Midbrain (tissue), 1 donor: ENCODE results near the gene BNC1.
"Not testable (repeated sequence)": the region's sequence is repeated elsewhere in the genome, so short reads cannot be mapped to it uniquely, and the experiment has no call there.

ENCODE experiments used
- DNase-seq: peaks from one replicate; lab custom pipeline; 2025; lab: John Stamatoyannopoulos, UW

Gene BNC1

GRCh38 chr15:83299462-83299861, 15.0 kb upstream of the BNC1 start:
- DNase-seq = no peak

GRCh38 chr15:83295417-83295816, 11.0 kb upstream of the BNC1 start:
- DNase-seq = no peak

DNA sequence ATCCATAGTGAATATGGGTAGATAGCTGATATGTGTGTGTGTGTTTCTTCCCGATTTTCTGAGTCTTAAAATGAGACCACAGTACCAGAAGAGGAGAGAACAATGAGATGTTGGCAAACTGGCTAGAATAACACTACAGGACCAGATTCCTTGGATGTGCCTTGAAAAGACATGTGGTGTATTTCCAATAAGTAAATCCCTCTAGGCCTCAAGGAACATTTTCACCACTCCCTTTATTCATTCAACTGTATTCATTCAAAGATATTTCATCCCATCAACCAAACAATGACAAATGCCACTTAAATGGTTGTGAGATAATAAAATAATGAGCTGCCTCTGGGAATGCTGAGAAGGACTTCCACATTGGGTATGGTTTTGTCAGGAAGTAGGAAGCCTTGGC, 8.7 kb upstream of the BNC1 start:
- DNase-seq = no peak

GRCh38 chr15:83292317-83292716, 7.9 kb upstream of the BNC1 start:
- no peak for DNase-seq

GRCh38 chr15:83290236-83290635, 5.8 kb upstream of the BNC1 start:
- no peak for DNase-seq

- no peak for DNase-seq
Observed at GRCh38 chr15:83289160-83289559, 4.7 kb upstream of the BNC1 start.

- DNase-seq = no peak
Observed at GRCh38 chr15:83288381-83288801, 3.9 kb upstream of the BNC1 start.

- no peak for DNase-seq
Observed at GRCh38 chr15:83287541-83288027, 3.1 kb upstream of the BNC1 start.

DNA sequence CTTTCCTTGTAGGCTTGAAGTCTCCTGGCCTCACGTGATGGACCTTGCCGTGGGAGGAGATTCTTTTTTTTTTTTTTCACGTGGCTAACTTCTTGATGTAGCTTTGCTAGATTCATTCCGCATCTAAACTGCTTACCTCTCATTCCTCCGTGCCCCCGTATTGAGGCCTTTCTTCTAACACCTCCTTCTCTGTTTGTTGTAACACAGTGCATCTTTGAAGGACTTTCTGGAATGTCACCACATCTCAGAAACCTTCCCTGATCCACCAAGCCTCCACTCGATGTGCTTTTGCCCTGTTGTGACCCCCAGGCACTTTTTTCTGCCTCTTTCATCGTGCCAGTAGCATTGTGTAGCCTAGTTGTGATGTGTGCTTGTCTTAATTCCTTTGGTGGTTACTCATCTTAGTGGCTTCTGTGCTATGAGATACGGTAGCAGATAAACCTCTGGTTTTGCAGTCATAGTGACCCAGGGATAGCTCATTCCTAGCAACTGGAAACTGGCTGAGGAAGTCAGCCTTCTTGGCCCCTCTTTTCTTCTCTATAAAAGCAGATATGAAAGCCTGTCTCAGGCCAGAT, 1.6 kb upstream of the BNC1 start:
- DNase-seq = no peak

DNA sequence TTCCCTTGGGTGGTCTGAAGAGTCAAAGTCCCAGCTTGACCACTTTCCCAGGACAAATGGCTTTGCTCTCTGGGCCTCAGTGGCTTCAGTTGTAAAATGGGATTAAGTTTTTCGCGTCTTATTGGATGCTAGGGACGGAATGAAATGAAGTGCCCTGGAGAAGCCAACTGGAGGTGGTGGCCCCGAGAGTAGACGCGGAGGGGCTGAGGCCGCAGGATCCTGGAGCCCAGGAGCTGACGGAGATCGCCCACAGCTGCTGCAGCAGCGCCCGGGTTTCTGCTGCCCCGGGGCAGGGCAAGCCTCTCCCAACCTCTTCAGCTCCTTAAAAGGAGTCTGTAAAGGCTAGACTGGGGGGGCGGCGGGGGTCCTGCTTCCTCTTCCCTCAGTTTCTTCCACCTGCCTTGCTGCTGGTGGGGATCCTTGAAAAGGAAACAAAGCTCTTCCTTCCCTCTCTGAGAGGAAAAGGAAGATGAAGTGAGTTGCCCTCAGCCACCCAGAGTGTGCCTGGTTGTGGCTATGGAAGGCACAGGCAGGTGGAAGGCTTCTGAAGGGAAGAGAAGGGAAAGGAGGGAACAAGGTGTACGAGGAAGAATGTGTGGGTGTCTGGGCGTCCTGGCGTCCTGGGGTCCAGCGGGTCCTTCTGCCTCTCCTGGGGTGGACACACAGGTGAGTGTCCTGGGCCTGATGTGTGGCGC, 967 bp upstream of the BNC1 start:
- DNase-seq = no peak

DNA sequence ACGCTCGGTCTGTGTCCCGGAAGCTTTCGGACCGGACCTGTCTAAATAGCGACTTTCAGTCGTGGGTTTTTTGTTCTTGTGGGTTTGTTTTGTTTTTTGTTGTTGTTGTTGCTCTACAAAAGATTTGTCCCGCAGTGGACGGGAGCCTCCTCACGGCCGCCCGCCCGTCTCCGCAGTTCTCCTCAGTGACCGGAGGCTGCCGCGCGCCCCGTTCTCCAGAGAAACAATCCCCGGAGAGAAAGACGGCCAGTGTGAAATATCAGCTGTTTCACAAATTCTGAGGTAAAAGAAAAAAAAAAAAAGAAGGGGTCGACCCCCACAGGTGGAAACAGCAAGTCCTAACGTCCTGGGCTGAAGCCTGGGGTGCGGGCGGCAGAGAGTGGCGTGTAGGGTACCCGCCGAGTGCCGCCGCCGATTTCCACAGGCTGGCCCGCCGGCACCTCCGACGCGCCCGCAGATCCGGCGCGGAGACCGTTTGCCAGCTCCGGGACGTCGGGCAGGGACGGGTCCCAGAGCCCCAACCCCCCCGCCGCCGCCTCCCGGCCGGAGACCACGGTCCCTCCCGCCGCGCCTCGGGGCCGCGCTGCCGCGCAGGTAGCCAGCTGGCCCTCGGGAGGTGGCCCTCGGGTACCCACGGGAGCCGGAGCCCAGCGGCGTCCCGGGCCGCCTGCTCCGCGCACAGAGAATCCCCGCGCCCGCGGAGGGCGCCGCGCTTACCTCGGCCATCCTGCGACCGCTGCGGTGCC, 478 bp downstream of the BNC1 start:
- no peak for DNase-seq

- no peak for DNase-seq
Observed at GRCh38 chr15:83283138-83283812, 1.2 kb downstream of the BNC1 start.

DNA sequence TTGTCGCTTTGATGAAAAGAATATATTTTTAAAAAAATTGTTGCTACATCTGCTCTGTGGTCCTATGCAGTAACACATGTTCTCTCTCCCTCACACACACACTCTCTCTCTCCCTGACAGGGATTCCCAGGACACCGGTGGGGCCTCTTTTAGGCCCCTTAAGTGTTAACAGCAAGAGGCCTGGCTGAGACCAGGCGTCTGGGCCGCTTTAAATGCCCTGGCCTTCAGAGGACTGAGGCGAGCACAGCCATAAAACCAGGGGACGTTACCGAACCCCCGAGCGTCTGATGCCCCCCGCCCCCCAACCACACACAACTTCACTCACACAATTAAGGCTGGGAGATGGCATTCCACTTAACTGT, 1.7 kb downstream of the BNC1 start:
- no peak for DNase-seq

DNA sequence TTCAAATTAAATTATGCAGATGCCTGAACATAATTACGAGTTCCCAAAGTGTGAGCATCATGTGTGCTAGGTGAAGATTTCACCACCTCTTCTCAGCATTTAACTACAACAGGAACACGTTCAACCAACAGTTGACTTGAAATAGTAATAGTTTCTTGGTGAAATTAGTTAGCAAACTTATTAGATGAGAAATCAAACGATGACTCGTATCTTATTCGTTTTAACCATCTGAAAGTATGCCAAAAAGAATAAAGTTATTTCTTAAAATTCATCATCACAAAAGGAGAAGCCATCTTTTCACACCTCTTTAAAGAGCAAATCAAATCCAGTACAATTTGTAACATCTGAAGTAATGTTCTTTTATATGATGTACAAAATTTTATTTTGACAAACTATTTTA, 2.3 kb downstream of the BNC1 start:
- no peak for DNase-seq

- DNase-seq = no peak
Observed at GRCh38 chr15:83278191-83278590, 6.3 kb downstream of the BNC1 start.

DNA sequence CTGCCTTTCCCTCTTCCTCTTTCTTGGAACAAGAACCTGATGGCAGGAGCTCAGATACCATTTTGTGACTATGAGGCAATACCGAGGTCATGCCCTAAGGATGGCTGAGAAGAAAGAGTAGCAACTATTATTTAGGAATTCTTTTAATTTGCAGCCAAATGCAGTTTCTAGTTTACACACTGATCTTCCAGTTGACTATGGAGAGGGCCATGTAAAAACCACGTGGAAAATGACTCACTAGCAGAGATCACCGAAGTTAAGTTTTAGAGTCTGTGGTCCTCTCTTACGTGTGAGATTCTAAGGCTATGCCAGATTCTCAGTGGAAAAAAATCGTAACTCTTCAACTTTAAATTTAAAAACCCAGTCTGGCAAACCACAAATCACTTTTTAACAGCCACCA, 7.8 kb downstream of the BNC1 start:
- no peak for DNase-seq

GRCh38 chr15:83275412-83275811, 9.1 kb downstream of the BNC1 start:
- no peak for DNase-seq

DNA sequence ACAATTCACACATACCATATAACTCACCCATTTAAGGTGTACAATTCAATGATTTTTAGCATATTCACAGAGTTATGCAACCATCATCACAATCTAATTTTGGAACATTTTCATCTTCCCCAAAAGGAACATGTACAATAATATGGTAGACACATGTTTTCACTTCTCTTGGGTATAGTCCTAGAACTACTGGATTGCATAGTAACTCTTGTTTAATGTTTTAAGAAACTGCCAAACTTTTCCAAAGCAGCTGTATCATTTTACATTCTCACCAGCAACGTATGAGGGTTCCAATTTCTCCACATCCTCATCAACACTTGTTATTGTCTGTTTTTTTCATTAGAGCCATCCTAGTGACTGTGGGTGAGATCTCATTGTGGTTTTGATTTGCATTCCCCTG, 14.3 kb downstream of the BNC1 start:
- no peak for DNase-seq

GRCh38 chr15:83268147-83268546, 16.3 kb downstream of the BNC1 start:
- DNase-seq = no peak

DNA sequence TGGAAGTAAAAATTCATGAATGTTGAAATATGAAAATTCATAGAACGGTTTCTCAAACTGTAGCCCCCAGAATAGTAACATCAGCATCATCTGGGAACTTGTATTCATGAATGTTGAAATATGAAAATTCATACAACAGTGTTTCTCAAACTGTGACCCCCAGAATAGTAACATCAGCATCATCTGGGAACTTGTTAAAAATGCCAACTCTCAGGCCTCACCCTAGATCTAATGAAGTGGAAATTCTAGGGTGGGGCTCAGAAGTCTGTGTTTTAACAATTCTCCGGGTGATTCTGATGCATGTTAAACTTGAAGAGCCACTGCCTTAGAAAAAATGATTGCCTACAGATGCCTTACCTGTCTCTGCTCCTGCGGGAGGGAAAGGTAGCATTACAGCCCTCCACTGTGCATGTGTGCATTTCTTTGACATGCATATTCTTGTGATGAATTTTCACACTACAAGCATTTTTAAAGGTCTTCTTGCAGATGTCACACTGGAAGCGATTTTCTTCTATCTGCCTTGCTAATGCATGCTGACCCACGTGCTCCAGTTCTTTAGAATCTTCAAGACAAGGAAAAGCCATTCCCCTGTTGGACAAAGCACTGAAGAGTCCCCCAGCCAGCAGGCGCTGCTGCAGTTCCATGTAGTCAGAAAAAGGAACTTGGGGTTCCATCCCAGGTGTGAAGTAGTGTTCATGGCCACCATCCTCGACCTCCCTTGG, 21.7 kb downstream of the BNC1 start:
- DNase-seq = no peak

DNA sequence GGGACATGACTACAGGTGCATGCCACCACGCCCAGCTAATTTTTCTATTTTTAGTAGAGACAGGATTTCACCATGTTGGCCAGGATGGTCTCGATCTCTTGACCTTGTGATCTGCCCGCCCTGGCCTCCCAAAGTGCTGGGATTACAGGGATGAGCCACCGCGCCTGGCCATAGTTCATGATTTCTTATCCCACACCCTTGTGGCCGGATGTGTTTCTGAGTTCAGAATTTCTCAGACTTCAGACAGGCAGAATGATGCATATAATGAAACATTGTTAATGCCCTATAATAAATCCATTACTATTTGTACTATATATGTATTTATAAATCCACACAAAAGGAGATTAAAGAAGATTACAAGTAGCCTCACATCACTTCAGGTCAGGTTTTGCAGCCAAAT, 22.3 kb downstream of the BNC1 start:
- not testable (repeated sequence) for DNase-seq

DNA sequence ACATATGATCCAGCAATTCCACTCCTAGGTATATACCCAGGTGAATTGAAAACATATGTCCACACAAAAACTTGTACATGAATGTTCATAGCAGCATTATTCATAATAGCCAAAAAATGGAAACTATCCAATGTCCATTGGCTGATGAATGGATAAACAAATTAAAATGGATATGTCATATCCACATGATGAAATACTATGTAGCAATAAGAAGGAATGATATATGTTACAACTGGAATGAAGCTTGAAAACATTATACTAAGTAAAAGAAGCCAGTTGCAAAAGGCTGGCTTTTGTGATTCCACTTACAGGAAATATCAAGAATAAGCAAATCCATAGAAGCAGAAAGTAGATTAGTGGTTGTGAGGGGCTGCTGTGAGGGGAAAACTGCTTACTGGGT, 33.7 kb downstream of the BNC1 start:
- no peak for DNase-seq
